HG02884 (cell line): ENCODE measurements around the gene PCCB.
A peak's percentile ranks its signal among the peaks of the same experiment; 100 is the strongest.
"Not testable (repeated sequence)": the region's sequence is repeated elsewhere in the genome, so short reads cannot be mapped to it uniquely, and the experiment has no call there.

ENCODE experiments used
- ATAC-seq: cut with Tn5 transposase; IDR thresholded peaks from one replicate; pipeline ENCODE4 v1.9.1; 2021; ENCODE audit warnings: mild to moderate bottlenecking, moderate library complexity; ENCODE audit not compliant: unreplicated experiment

Gene PCCB

GRCh38 chr3:136250059-136250902 lies at the start of gene PCCB:
PCCB (plus strand) TSS chr3:136250340; CDS start chr3:136250376, 36 bp downstream.
- ATAC-seq = peak; percentile 97

DNA sequence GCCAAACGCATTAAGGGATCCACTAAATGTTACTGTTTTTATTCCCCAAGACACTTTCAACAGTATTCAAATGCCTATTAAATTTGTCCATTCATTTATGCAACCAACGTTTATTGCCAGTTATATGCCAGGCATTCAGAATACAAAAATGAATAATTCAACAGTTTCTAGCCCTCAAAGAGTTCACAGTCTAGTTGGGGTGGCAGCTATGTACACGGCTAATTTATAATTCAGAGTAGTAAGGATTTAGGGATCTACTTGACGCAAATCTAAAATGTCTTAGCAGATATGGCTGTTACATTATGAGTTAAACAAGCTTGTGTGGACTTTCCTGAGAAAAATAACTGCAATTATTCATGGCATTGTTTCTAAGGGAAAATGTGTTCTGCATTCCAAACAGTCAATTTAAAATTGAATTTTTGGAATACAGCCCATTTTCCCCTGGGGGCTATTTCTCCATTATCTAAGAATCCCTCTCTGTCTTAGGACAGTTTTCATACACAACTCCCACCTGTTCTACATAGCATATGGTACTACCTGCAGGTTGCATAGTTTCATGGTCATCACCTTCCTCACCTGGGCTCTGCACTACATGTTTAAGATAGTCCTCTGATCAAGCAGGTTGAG lies 42.5 kb upstream of the PCCB start:
- no peak for ATAC-seq

GRCh38 chr3:136209921-136210320 lies 40.2 kb upstream of the PCCB start:
- no peak for ATAC-seq

DNA sequence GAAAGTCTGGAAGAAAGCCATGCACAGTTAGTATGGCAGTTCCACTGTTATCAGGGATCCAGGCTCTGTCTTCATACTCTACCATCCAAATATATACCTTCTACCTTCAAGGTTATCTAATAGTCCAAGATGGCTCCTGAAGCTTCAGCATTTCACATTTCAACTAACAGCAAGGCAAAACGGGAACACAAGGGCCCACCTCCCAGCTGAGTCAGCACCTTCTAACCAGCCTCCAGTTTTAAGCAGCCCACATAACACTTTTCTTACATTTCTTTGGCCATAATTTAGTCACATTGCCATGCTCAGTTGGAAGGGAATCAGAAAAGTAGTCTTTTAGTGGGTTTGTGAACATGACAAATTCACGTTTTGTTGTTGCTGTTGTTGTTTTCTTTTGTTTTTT lies 38.6 kb upstream of the PCCB start:
- ATAC-seq = no peak

DNA sequence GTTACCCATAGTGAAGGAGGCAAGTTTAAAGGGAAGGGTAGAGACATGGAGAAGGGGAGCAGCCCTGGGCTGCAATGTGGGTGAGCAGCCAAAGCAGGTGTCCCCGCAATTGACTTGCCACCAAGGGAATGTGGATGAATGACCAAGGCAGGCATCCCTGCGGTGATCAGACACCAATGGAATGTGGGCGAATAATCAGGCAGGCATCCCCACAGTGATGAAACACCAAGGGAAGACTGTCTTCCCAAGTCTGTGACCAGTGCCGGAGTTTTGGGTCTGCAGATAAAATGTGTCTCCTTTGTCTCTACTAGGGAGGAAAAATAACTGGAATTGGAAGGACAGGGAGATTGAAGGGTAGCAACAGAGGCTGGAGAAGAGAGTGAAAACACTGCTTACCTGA lies 27.4 kb upstream of the PCCB start:
- ATAC-seq = not testable (repeated sequence)

DNA sequence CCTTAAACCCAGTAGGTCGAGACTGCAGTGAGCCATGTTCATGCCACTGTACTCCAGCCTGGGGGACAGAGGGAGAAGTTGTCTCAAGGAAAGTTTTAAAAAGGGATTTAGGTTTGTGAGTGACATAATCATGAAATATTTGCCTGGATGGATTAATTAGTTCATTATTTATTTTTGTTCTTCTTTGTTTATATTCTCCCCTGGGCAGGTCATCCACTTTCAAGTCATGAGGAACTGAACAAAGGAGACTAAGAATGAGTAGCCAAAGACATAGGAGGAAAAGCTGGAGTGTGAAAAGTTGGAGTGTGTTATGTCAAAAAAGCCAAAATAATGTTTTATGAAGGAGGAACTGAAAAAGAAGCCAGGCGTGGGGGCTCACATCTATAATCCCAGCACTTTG lies 17.7 kb upstream of the PCCB start:
- no peak for ATAC-seq

DNA sequence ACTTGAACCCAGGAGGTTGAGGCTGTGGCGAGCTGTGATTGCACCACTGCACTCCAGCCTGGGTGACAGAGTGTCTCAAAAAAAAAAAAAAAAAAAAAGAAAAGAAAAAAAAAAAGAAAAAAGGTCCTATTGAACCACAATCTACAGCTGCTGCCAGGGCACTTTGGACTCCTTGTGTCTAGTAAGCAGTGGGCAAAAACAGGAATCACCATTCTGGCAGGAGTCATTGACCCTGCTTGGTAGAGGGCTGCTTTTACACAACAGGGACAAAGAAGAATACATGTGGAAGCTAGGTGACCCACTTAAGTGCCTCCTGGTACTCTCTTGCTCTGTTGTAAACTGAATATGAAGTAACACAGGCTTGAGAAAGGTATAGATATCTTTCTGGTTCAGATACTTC lies 14.6 kb upstream of the PCCB start:
- ATAC-seq = no peak

GRCh38 chr3:136236109-136236508 lies 14.0 kb upstream of the PCCB start:
- ATAC-seq = no peak

DNA sequence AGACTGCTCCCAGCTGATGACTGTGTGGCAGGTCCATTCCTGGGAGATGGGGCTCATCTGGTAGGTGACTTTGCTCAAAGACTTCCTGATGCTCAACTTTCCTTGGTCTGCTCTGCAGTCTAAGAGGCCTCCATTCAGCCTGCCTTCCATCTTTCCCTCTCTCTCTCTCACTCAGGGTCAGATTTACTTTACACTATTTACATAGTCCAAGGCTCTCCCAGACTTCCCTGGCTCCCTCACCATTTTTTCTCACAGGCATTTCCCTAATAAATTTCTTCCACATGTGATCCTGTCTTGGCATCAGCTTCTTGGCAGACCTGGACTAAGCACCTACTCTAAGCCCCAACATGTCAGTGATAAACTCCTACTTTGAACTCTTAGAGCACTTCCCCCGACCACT lies 13.0 kb upstream of the PCCB start:
- ATAC-seq = no peak

GRCh38 chr3:136237961-136238649 lies 12.0 kb upstream of the PCCB start:
- no peak for ATAC-seq

GRCh38 chr3:136239094-136239493 lies 11.0 kb upstream of the PCCB start:
- no peak for ATAC-seq

DNA sequence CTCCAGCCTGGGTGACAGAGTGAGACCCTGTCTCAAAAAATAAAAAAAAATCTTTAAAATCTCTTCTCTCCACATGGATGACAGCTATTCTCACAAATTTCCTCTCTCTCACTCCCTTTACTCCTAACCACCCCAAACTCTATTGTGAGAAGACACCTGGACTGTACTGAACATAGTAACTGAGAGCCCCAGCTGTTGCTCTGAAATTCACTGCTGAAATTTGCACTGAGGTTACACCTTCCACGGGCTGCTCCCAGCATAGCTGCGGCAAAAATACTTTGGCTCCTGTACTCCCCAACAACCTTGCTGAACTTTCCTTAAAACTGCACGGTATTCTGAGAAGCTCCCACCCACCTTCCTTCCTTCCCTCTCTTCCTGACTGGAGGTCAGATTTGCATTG lies 4.4 kb upstream of the PCCB start:
- ATAC-seq = no peak

- no peak for ATAC-seq
These were observed 2.7 kb upstream of the PCCB start for GRCh38 chr3:136247436-136247835.

DNA sequence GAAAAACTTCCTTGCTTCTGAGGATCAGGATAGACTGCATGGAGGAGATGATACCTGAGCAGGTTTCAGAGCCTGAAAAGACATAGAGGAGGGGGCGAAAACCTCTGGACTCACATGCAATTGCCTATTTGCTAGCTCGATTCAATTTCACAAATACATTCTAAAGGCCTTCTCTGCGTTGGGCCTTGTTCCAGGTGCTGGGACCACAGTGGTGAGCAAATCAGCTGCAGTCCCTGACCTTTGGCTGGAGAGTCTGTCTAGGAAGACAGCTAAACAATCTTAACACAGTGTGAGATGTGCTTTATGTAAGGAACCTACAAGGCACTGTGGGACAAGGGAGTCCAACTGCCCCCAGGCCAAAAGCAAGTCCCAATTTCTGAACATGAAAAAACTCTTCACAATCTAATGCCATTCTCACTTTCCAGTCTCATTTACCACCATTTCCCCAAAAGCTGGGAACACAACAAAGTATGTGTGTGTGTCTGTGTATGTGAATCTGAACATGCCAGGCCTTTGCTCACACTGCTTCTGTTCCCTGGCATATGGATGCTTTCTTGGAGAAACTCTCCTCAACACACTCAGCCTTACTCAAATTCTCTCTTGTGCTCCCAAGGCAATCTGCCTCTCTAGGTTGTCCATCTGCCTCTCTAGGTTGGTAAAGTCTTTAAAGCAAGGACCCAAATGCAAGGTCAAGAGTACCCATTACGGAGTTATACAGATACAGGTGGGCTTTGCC lies 2.1 kb upstream of the PCCB start:
- no peak for ATAC-seq

DNA sequence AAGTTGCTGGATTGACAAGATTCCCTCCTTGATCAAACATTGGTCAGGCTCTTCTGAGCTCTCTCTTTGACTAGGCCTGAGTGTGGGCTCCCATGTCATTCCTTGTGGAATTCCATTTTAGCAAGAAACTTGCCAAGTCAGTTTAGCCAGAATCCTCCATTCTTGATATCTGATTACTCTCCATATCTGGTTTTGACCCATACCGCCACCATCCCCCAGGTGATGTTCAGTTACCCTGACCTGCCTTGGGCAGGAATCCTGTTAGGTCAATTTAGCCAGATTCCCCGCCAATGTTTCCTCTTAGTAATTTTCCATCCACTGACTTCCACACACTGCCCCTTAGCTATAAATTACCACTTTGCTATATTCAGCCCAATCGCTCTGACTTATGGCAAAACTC lies 1.0 kb upstream of the PCCB start:
- no peak for ATAC-seq

GRCh38 chr3:136249593-136249992 lies 547 bp upstream of the PCCB start:
- no peak for ATAC-seq

DNA sequence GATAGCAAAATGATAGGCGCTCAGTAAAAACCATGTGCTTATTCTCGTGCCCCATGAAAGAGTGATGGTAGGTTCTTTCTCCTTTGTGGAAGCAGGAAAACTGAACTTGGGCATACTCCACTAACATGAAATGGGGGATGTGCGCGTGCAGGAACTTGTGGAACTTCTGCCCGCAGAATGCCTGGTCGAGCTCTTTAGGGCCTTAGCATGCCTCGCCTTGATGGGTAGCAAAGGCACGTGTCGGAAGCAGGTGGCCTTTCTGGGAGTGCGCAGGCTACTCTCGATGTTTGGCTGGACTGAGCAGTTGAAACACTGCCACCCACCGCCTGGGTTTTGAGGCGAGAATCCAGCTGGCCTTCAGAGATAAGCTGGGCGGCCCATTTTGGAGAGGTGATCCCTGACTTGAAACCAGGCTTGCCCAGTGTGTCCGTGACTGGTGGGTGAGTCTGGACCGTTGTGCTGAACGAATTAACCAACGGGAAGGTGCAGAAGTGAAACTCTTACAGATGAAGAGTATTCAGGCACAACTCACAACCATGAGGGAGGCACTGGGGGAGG lies 842 bp downstream of the PCCB start:
- no peak for ATAC-seq

DNA sequence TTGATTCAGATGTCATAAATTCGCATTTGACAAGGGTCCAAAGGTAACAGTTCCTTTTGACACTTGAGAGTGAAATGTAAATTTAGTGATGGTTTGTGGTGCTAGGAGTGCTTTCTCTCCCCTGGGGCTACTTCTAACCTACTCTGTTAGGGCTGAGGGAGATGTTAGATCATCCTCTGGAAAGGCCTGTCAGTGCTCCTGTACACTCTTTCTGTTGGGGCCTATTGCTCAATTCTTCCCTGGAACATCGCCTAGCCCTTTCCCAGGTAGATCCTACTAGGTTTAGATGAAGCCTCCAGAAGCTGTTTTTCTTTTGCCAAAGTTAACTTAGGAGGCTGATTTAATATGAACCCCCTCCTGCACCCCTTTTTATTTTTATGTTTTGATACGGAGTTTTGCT lies 1.4 kb downstream of the PCCB start:
- no peak for ATAC-seq

- no peak for ATAC-seq
These were observed 5.7 kb downstream of the PCCB start for GRCh38 chr3:136255672-136256406.

DNA sequence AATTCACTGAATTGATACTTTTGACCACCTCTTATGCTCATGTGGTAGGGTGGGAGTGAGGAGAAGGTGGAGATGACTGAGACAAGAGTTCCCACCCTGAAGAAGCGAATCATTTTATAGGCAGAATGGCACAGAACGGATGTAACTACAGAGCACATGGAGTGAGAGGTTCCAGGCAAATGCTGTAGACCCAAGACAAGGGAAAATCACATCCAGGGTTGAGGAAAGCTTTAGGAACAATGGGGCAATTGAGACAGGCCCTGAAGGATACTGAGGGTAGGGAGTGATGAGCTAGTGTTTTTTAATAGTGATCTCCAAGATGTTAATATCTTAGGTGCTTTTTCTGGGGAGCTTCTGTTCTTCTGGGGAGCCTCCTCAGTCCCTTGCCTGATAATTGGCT lies 8.1 kb downstream of the PCCB start:
- ATAC-seq = no peak
